Measurements from ENCODE around the gene PCSK7. TPM values are rescaled to one million over a fixed set of nuclear protein-coding genes. Genes with fewer than 3 reads are reported as not detected.

Gene PCSK7
- total and polyA plus RNA-seq, 12 donors, result 20.5 to 47.0 (median 28.2) TPM

- TF ChIP-seq CTCF (IDR thresholded peaks at IDR 0.05), result no peak
- H3K27ac ChIP-seq, result no peak overlapping the region
- no peaks in the 10 kb centered on the region for H3K9me3 ChIP-seq
- intact Hi-C loops (cut with DNase I), result loop anchor here in 7 of 10 donors (2.0 to 5.0 kb wide), 5 partner anchors 17 to 45 kb away; partner anchors contain the start of gene TAGLN (in 1 of the 7)
- H3K4me1 ChIP-seq, result peaks cover 14 to 38% (median 31%) of the 10 kb centered on the region in 9 donors
- H3K27me3 ChIP-seq, result no peaks in the 10 kb centered on the region
- ATAC-seq, result no peak
- no peak overlapping the region for H3K4me3 ChIP-seq
- WGBS, 2 donors, result 92 to 95% methylated on average over 22 of the region's 22 CpGs
- peaks cover 0 to 53% (median 29%) of the 10 kb centered on the region in 9 donors for H3K36me3 ChIP-seq
- no peak for DNase-seq
These were observed 50.0 kb downstream of the PCSK7 start for GRCh38 chr11:117181586-117182550.

- Histone ChIP-seq H3K36me3 (peaks cover 0 to 44% (median 25%) of the 10 kb centered on the region in 9 donors), H3K27ac (peak overlapping the region in 6 of 10 donors; percentile 96 to 98 (median 97)), H3K4me1 (peaks cover 14 to 38% (median 31%) of the 10 kb centered on the region in 9 donors), H3K9me3 (no peaks in the 10 kb centered on the region), H3K27me3 (no peaks in the 10 kb centered on the region), H3K4me3 (peak overlapping the region in 4 of 10 donors; percentile 82 to 100 (median 89))
- 49 to 51% methylated on average over 22 of the region's 22 CpGs for WGBS, 2 donors
- ATAC-seq (peak in 5 of 8 donors; percentile 7 to 19 (median 14)), DNase-seq (peak; percentile 59 to 73)
- intact Hi-C loops (cut with DNase I), result loop anchor here in 7 of 10 donors (2.0 to 5.0 kb wide), 4 partner anchors 34 to 46 kb away; no protein-coding TSS in a partner anchor
- peak in 8 of 9 donors; percentile 47 to 86 (median 66) for TF ChIP-seq CTCF (IDR thresholded peaks at IDR 0.05)
These were observed 51.0 kb downstream of the PCSK7 start for GRCh38 chr11:117180661-117181585.

- no peak for TF ChIP-seq CTCF (IDR thresholded peaks at IDR 0.05)
- Histone ChIP-seq H3K27ac (peak overlapping the region in 9 of 10 donors; percentile 93 to 98 (median 96)), H3K27me3 (no peaks in the 10 kb centered on the region), H3K4me1 (peaks cover 14 to 38% (median 31%) of the 10 kb centered on the region in 9 donors), H3K36me3 (peaks cover 0 to 35% (median 23%) of the 10 kb centered on the region in 9 donors), H3K9me3 (no peaks in the 10 kb centered on the region), H3K4me3 (peak overlapping the region in 9 of 10 donors; percentile 80 to 100 (median 91))
- WGBS, 2 donors, result 45 to 48% methylated on average over 4 of the region's 4 CpGs
- no peak for DNase-seq
- intact Hi-C loops (cut with DNase I), result loop anchor here in 7 of 10 donors (2.0 to 5.0 kb wide), 4 partner anchors 33 to 47 kb away; no protein-coding TSS in a partner anchor
- ATAC-seq, result no peak
These were observed 51.9 kb downstream of the PCSK7 start for GRCh38 chr11:117180020-117180419.
